HG03095 (cell line): ENCODE measurements around the gene HPD.
"Not testable (repeated sequence)": the region's sequence is repeated elsewhere in the genome, so short reads cannot be mapped to it uniquely, and the experiment has no call there.

Experiments
- ATAC-seq: cut with Tn5 transposase; IDR thresholded peaks from one replicate; pipeline ENCODE4 v1.9.1; 2021; ENCODE audit warnings: moderate library complexity; ENCODE audit not compliant: unreplicated experiment

HPD gene

DNA sequence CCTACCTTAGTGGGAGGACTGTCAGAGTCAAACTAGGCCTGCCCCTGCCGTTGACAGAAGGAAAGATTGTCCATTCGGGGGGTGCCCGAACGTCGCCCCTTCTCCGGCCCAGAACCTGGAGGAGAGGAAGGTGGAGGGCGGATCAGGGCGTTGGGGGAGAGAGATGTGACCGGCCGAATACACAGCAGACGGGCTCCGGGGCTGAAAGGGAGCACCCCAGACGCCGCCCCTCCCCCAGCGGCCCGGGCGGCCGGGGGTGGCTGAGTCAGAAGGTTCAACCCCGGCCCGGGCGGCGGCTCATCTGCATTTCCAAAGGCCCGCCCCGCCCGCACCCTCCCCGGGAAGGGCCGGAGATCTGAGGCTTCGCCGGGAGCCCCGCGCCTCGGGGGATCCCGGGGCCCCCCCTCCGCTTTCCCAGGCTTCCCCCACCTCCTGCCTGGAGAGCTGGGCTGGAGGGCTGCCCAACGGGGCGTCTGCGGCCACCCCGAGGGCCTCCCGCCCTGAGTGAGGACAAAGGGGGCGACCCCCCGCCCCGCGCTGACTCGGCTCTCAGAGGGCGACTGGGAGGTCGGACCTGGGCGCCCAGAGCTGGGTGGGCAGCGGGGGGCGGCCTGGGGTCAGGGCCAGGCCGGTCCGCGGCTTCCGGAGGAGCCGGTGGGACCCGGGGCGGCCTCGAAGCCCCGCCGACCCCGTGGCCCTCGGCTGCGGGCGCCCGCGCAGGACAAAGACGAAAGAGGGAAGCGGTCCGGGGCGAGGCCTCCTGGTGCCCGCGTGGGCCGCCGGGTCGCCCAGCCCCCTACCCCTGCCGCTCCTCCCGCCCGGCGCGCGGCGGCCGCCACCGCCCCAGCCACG, 58.6 kb downstream of the HPD start:
- ATAC-seq: no peak

DNA sequence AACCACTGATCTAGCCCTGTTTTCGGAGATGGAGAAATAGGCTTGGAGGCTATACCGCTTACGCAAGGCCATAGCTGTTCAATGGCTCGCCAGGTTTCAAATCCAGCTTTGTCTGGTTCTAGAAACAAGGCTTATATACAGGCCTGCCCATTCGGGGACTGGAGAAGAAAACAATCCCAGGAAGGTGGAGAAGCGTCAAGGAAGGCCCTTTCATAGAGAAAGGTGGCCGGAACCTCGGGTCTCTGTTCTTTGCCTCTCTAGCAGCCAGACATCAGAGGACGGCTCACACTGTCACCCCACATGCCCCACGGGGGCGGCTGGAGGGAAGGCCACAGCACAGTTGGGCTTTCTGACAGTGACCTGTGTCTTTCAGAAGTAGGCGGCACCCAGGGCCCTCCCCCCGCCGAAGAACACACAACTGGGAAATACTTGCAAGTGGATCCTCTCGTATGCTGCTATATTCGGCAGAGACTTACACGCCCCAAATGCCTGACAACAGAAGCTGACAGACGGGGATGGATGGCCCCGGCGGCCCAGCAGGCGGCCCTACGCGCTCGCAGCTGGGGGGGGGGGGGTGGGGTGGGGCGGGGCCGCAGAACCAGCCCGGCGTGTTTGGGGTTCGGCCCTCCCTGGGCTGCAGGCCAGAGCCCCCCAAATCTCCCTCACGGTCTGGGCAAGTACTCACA, 59.4 kb downstream of the HPD start:
- no peak for ATAC-seq

DNA sequence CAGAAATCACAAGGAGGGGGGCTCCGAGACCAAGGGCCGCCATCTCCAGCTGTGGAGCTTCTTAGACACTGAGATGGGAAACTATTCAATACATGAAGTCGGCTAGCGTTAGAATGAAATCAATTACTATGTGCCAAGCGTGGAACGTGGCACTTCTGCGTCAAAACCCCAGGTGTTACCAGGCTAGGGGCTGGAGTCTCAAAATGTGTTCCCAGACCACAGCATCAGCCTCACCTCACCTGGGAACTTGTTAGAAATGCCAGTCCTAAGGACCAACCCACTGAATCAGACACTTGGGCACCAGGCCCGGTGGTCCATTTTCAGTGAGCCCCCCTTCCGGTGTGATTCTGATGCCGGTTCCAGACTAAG, 59.9 kb downstream of the HPD start:
- no peak for ATAC-seq

DNA sequence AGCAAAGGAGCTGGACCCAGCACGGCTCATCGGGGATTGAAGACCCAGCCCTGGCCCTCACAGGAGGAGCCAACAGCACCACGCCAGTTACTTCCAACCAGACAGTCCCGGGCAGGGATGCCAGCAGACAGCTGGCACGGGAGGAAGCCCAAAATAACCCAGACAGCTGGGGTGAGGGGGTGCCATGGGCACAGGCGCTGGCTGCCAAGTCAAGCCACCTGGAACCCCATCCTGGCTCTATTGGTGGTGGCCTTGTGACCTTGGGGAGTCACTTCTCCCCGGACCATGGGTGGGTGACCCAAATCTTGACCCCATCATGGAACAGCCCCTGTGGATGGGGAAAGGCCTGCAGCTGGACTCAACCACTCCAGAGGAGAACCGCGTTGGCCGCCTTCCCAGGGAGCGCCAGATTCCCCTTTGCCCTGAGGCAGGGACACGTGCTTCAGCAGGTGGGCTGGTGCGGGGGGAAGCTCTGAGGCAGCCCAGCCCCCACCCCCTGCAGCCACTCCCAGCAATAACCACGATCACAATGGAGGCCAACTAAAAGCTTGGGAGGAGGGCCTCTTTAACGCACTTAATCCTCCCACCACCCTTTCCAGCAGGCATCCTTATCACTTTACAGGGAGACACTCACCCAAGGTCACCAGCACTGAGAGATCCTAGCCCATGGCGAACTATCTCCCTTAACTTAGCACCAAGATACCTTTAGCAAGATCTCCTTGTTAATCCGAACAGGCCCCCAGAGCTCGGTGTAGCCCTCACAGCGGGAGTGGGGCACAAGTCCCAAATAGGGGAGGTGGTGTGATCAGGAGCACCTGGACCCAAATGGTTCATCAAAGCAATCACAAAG, 60.5 kb downstream of the HPD start:
- ATAC-seq: no peak

DNA sequence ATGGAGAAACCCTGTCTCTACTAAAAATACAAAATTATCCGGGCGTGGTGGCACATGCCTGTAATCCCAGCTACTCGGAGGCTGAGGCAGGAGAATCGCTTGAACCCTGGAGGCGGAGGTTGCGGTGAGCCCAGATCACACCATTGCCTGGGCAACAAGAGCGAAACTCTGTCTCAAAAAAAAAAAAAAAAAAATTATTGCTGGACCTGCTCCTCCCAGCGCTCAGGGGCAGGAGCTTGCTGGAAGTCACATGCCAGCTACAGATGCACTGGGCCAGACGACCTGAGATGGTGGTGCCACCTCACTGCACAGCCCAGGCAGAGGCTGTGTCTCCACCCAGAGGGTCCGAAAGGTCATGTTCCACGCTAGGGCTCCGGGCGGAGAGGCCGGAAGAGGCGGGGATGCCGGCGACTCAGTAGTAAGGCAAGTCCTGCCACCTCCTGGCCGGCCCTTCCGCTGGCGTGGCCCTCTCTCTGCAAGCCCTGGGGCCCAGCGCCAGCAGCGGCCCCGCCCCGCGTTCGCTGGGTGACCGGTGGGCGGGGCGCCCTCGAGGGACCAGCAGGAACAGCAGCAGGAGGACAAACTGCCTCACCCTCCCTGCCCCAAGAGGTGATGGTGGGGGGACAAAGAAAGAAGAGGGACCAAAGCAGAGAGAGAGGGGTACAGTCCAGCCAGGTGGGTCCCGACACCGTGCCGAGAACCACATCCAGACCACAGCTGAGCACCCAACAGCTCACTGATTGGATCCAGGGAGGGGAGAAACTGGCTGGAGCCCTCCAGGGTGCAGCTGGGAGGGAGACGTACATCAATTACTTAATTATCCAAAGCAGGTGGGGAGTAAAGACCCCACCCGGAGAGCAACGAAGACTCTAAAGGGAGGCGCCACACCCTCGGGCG, 61.6 kb downstream of the HPD start:
- ATAC-seq: no peak

DNA sequence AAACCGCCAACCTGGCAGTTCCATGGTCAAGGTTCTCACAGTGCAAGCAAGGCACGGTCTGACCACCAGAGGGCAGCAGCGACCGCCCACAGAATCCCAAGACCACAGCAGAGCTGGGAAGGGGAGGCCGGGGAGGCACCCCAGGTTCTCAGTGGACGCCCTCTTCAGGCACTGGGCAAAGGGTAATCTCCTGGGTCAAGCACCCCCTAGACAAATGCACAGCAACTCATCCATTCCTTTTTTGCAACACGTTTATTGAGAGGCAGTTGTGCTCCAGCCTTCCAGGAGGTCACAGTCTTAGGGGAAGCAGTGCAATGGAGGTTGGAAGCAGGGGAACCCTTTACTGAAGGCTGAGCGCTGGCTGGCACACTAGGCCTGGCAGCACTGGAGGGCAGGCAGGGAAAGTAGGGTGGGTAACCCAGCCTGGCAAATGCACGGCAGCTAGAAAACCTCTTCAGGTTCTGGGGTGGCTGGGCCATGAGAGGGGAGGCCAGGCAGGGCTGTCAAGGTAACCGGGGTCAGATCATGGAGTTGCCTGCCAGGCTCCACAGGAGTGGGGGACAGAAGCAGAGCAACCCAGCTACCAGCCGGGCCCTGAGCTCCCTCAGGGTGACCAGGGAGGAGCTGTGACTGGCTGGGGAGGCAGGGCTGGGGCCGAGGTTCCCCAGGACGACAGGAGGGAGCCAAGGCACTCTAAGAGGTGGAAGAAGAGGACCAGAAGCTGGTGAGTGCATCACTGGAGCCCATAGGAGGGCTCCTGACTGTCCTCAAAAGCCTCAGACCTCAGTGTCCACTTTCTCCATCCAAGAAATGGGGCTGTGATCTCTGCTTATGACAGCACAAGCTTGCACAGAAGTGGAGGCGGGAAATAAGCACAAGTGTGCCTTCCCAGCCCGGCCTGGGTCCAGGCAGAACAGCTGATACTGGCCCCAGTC, 63.4 kb downstream of the HPD start:
- no peak for ATAC-seq

DNA sequence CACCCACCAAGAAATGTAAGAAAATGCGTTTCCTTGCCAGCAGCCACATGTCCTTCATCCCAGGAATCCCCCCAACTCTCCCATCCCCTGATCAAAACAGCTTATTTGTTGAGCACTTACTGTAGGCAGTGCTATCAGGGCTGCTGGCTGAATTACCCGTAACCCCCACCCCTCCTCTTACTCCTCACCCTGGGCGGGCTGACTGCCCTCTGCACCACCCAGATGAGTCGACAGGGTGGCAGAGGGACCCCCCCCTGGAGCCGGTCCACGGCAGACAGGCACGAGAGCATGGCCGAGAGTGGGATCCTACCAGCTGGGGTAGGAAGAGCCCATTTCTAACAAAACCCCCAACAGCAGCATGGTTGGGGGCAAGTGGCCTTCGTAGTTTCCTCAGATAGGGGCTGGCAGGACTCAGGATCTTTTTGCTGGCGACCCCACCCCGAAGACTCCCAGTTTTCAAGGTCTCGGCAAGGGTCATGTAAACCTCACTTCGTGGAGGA, 64.1 kb downstream of the HPD start:
- ATAC-seq: peak; percentile 2

DNA sequence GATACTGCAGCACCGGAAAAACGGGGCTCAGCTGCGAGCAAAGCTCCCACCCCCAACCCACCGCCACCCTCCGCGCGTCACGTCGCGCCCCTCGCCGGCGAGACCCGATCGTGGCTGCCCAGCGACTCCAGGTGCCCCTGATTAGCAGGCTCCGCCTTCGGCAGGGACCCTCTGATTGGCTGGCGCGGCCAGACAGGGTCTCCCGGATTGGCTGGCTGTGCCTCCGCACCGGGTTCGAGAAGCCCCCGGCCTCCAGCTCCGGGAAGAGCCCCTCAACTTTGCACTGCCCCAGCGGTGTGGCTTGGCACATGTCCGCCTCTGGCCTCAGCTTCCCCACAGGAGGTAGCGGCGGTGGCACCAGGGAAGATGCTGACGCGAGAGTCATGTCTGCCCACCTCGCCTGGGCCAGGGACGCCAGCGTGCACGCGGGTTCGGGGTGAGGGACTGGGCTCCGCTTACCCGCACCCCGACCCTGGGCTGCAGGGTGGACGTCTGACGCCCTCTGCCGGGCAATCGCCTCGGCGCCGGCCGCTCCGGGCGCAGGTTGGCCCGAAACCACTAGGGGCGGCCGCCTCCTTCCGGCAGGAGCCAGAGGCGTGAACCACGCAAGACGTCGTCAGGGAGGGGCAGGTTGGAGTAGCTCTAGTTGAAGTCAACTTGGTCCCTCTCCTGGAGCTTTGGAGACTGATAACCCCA, 64.7 kb downstream of the HPD start:
- ATAC-seq: peak; percentile 42

DNA sequence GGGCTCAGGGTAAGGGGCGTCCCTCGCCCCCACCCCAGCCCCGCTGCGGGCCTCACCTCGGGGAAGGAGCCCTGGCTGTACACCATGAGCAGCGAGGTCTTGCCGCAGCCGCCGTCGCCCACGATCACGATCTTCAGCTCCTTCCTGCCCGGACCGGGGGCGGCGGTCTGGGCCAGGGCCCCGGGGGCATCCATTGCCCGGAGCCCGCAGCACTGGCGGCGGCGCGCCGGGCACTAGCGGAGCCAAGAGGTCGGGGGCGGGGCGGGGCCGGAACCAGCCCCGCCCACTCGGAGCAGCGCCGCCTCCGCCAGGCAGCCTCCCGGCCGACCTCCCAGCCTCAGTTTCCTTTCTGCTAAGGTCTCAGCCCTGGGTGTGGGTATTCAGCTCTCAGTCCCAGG, 65.2 kb downstream of the HPD start, which contains the start of gene RHOF:
Gene RHOF, minus strand, starts transcription at position 249 of the 398 bp plus-strand sequence. Its CDS starts 55 bp downstream, at position 194.
- no peak for ATAC-seq

DNA sequence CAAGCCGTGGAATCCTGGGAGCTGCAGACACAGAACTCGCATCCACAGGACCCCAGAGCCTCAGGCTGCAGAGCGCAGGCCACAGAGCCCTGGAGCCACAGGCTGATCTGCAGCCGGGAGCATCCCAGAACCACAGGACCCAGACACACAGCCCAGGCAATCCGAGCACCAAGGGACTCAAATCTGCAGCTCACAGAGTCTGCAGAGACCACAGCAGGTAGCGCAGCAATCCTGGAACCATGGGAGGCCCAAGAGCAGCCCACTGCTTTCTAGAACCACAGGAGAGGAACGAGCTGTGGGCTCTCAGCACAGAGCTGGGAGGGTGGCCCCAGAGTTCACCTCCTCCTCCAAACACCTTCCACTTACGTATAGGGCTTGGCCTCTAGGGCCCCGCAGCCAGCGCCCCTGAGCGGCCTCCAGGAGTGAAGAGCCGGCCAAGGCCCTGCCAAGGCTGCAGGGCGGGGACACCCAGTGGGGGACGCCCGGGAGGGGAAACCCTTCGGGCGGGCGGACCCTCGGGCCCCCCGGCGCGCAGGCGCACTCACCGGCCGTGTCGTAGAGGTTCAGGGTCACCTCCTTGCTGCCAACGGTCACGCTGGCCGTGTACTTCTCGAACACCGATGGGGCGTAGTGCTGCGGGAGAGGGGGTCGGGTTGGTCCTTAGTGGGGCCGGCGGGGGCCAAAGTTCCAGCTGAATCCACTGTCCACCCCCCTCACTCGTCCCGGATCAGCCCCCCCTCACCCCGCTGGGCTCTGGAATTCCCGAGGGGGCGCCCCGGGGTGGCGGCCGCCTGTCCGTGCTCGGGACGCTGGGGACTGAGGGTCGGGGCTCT, 65.8 kb downstream of the HPD start:
- no peak for ATAC-seq

DNA sequence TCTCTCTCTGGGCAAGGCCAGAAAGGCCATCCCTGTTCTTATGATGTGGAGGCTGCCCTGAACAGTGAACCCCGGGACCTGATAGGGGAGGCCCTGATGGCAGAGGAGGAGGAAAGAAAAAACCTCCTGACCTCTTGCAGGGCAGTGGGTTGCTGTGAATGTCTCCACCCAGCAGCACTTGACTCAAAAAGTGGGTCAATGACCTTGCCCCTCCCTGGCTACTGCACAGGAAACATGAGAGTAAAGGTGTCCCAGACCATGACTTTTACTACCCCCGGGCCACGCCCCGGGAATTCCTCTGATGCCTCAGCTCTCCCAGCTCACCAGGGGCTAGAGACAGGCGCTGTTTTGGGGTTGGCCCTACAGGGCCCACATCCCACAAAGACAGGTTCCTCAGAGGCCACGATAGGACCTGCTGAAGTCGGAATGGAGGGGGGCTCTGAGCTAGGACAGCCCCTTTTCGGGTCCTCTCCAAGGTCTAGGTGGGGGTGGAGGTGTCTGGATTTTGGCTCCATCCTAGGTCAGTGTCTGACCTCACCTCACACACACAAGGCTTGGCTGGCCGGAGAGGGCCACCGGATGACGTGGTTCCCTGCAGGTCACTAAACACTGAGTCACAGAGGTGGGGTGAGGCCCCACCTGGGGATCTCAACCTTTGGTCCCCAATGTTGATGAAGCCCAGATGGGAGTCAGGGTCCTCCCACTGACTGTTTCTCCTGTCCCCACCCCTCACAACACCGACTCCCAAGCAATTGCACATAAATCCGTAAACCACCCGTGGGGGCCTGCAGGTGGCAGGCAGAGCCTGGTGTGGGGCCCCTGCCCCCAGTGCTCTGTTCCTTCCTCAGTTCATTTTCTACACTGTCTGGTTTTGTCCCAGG, 66.7 kb downstream of the HPD start:
- no peak for ATAC-seq

DNA sequence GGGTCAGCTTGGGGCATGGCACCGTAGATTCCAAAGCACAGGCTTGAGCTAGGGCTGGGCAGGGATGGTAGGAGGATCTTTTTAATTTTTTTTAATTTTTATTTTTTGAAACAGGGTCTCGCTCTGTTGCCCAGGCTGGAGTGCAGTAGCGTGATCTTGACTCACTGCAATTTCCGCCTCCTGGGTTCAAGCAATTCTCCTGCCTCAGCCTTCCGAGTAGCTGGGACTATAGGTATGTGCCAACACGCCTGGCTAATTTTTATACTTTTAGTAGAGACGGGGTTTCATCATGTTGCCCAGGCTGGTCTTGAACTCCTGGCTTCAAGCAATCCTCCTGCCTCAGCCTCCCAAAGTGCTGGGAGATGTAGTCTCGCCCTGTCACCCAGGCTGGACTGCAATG, 67.9 kb downstream of the HPD start:
- ATAC-seq: not testable (repeated sequence)

DNA sequence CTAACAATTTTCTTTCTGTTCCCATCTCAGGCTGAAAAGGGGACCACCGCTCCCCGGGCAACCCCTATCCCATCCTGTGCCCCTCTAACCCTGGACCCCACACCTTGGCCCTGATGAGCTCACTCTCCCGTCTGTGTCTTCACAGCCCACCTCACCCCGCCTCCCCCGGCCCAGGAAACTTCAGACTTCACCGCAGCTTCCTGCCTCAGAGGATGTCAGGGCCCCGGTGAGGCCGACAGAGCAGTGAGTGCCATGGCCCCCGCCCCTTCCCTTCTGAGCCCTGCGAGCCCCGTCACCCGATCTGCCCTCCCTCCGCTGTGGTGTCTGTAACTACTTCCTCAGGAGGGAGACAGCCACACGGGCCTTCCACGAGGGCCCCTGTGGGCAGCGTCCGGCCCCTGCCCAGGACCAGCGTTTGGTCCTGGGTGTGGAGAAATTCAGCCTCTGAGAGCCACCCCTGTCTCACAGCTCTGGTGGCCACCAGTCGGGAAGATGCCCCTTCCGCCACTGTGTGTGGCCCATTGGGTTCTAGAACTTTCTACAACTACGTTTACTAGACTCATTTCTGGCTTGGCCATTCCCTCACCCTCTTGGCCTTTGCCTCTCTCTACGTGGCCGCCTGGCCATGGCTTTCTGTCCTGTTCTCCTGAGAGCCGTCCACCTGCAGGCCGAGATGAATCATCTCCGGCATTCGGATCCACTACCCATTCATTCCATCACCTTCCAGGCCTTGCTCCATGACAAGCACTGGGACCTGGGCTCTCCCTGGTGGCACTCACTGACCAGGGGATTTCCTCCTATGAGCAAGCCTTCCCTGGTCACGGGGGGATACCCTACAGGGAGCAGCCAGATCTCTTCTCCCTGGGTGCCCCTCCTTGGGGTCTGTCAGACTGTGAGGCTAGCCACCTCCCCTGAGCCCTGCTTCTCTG, 68.6 kb downstream of the HPD start:
- ATAC-seq: peak; percentile 39
